Lower lobe of right lung (tissue), 2 donors: ENCODE data around the gene PXDC1. TPM values are rescaled to one million over a fixed set of nuclear protein-coding genes. Genes with fewer than 3 reads are reported as not detected.

Source experiments
- ATAC-seq, 2 donors: fragments of 200-7000 bp; cut with Tn5 transposase; one replicate each; pipeline ENCODE4 v1.9.1; 2020 to 2022; ENCODE audit warnings: mild to moderate bottlenecking in 2 of 2, moderate library complexity in 2 of 2
- DNase-seq: peaks from one replicate; pipeline ENCODE4 v3.0.0-alpha.2; 2020
- H3K27ac ChIP-seq: fragments of 200-600 bp; one replicate; pipeline ENCODE4 v1.8.0; 2022
- H3K27me3 ChIP-seq: fragments of 200-600 bp; one replicate; pipeline ENCODE4 v1.8.0; 2022; ENCODE audit warnings: low read depth
- H3K36me3 ChIP-seq: fragments of 200-600 bp; one replicate; pipeline ENCODE4 v1.8.0; 2022; ENCODE audit warnings: mild to moderate bottlenecking
- H3K4me1 ChIP-seq: fragments of 200-600 bp; one replicate; pipeline ENCODE4 v1.8.0; 2022
- H3K4me3 ChIP-seq: fragments of 200-600 bp; one replicate; pipeline ENCODE4 v1.8.0; 2022; ENCODE audit warnings: mild to moderate bottlenecking
- H3K9me3 ChIP-seq: fragments of 200-600 bp; one replicate; pipeline ENCODE4 v1.8.0; 2022
- CTCF ChIP-seq: fragments of 200-600 bp; IDR thresholded peaks from one replicate; pipeline ENCODE4 v1.8.0; 2022; ENCODE audit warnings: antibody characterized with exemption, mild to moderate bottlenecking
- intact Hi-C: fragments of 100-400 bp; cut with DNase I; formaldehyde crosslinking; loops from one replicate; pipeline ENCODE4 v1.11.0; 2022
- total RNA-seq: library from RNA; stranded (reverse); fragmentation: NEBNext Ultra II Directional; extraction: Animal tissue kit (Norgen Biotek cat#: 25700); gene quantifications from one replicate; pipeline ENCODE4 v1.2.1, GENCODE V29; 2021
- donor health status: DM: no; HTN: yes; CAD: no; lungs with severe emphysema.

Gene PXDC1
- total RNA-seq, 1 donor from 2014 or later: 50.9 TPM

DNA sequence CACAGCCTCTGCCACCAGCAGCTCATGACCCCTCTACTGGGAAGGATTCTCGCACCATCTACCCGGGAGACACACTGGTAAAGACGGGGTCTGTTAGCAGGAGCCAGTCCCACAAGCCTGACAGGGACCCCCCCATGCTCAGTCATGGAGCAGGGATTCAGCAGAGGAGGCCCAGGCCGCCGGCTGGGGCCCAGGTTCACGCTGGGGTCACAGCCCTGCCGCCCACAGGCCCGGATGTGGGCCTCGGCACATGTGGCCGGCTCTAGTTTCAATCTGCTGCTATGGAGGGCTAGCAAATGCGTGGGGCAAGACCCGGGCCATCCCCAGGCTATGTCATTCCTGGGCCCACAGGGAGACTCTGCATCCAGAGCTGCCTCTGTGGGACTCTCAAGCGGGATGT, 25.1 kb downstream of the PXDC1 start:
- DNase-seq: no peak
- peaks cover 16% of the 10 kb centered on the region for H3K4me1 ChIP-seq
- no peaks in the 10 kb centered on the region for H3K9me3 ChIP-seq
- H3K36me3 ChIP-seq: peaks cover 85% of the 10 kb centered on the region
- ATAC-seq: no peak
- H3K27me3 ChIP-seq: no peaks in the 10 kb centered on the region
- H3K4me3 ChIP-seq: no peak overlapping the region
- intact Hi-C loops: no loop called here
- no peak for TF ChIP-seq CTCF
- H3K27ac ChIP-seq: no peak overlapping the region

- H3K4me3 ChIP-seq: no peak overlapping the region
- no peak for ATAC-seq
These were observed 26.1 kb downstream of the PXDC1 start for GRCh38 chr6:3725145-3726047.

DNA sequence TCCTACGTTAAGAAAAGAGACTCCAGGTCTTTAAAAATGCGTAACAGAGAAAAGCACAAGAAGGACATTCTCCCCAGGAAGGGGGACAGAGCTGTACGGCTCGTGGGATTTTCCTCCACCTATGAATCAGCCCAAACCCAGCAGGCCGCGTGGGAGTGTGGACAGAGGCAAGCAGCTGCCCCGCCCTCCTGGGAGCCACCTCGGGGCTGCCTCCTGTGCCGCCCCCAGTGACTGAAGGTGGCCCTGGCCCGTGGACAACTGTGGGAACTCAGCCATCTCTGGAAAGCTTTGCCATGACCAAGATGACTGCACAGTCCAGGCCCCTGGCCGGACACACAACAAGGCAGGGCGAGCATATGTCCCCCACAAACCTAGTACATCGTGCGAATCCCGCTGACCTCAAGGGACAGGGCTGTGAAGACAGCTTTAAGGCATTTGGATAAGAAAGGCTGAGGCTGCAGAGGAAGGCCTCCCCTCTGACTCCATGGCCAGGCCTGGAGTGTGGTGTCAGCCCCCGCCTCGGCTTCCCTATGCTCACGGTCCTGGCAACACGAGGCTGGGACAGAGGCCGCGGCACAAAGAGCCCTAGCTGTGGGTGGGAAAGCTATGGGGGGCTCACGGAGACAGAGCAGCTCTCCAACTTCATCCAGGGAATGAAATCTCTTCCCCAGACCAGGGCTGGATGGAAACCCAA, 26.9 kb downstream of the PXDC1 start:
- ATAC-seq: no peak

More at GRCh38 chr6:3725145-3726047, 26.1 kb downstream of the PXDC1 start:
- TF ChIP-seq CTCF: no peak
- Histone ChIP-seq H3K9me3 (no peaks in the 10 kb centered on the region), H3K27ac (no peak overlapping the region), H3K36me3 (peaks cover 82% of the 10 kb centered on the region), H3K4me1 (peaks cover 16% of the 10 kb centered on the region), H3K27me3 (no peaks in the 10 kb centered on the region)
- intact Hi-C loops: no loop called here
- DNase-seq: no peak

DNA sequence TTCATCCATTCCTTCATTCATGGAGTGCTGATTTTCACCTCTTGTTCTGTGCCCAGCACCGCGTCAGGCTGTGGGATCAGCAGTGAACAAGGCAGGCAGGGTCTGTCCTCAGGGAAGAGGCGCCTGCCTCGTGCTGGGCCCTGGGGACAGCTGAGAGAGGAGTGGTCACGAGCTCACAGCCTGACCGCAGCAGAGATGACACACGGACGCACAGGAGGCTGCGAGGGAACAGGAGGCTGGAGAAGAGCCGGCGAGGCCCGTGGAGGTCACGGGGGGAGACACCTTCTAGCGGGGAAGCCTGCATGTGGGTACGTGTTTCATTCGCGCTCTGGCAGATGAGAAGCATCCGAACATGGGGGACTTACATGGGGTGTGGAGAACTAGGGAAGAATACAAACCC, 27.5 kb downstream of the PXDC1 start:
- ATAC-seq (no peak), DNase-seq (no peak)
- no peak for TF ChIP-seq CTCF
- intact Hi-C loops: no loop called here
- H3K4me1 ChIP-seq: peaks cover 16% of the 10 kb centered on the region
- H3K4me3 ChIP-seq: no peak overlapping the region
- H3K9me3 ChIP-seq: no peaks in the 10 kb centered on the region
- no peak overlapping the region for H3K27ac ChIP-seq
- no peaks in the 10 kb centered on the region for H3K27me3 ChIP-seq
- peaks cover 72% of the 10 kb centered on the region for H3K36me3 ChIP-seq

More for the DNA sequence above, 26.9 kb downstream of the PXDC1 start:
- Histone ChIP-seq H3K27me3 (no peaks in the 10 kb centered on the region), H3K36me3 (peaks cover 76% of the 10 kb centered on the region), H3K4me3 (no peak overlapping the region), H3K9me3 (no peaks in the 10 kb centered on the region), H3K27ac (no peak overlapping the region), H3K4me1 (peaks cover 16% of the 10 kb centered on the region)
- intact Hi-C loops: no loop called here
- TF ChIP-seq CTCF: no peak
- DNase-seq: no peak

GRCh38 chr6:3723251-3723650, 28.3 kb downstream of the PXDC1 start:
- Histone ChIP-seq H3K4me1 (peaks cover 16% of the 10 kb centered on the region), H3K27ac (peak overlapping the region; percentile 63), H3K9me3 (no peaks in the 10 kb centered on the region), H3K4me3 (no peak overlapping the region), H3K27me3 (no peaks in the 10 kb centered on the region), H3K36me3 (peaks cover 70% of the 10 kb centered on the region)
- ATAC-seq (peak in 1 of 2 donors; percentile 7), DNase-seq (no peak)
- TF ChIP-seq CTCF: no peak
- intact Hi-C loops: no loop called here
